ENCODE results near the gene ACBD6. TPM values are rescaled to one million over a fixed set of nuclear protein-coding genes. Genes with fewer than 3 reads are reported as not detected.

ACBD6 gene
- total and polyA plus RNA-seq, 2 donors (not counting 1 experiment from before 2014, with no cell fraction given): 52.9 to 80.9 TPM

DNA sequence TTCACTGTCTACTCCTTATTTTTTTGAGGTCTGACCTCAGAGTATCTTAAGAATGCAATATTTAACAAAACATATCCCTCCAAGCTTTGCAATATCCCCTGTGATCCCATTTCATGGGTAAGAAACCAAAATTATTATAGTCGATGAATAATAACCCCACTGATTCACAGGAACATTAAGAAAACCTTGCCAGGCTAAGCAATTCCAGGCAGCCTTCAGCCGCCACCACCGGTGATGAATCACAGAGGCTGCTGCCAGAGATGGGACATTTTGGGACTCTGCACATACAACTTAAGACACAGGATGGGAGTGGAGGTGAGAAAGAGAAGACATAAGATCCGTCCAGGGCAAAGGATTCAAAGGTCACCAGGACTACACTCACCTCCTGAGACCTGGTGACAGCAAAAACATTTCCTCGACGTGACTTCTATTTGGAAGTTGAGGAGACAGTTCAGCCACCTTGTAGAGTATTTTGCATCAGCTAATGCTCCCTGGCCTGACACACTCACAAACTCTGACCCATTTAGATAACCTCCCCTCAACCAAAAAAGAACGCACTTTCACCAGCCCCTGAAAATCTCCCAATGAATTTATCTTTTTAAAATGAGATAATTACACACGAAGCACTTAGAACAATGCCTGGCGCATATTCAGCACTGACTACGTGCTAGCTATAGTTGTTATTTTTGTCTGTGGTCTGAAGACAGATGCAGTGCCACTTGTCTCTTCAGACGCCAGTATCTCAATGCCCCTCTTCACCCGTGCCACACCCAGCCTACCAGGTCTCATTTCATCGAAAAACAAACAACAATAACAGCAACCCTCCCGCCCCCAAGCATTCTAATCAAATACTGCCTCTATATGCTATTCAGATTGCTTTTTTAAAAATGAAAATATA, 38.6 kb upstream of the ACBD6 start:
- 97% methylated on average over 5 of the region's 14 CpGs for WGBS (ENCODE audit: insufficient coverage)
- Histone ChIP-seq H3K9me3 (ENCODE audit: control extremely low read depth in 1 of 3, control insufficient read depth in 2 of 3, insufficient read depth in 1 of 3, low read length in 2 of 3) (no peaks in the 10 kb centered on the region), H3K79me2 (ENCODE audit: control insufficient read depth, insufficient read depth, low read length) (no peaks in the 10 kb centered on the region), H3K4me2 (replicated peaks; ENCODE audit: low read depth, low read length, poor library complexity, severe bottlenecking) (no peak overlapping the region), H3K36me3 (replicated peaks in 1 of 2; ENCODE audit: control extremely low read depth in 1 of 2, control insufficient read depth in 1 of 2, extremely low read depth in 1 of 2, insufficient read depth in 2 of 2, low read length in 1 of 2) (no peaks in the 10 kb centered on the region), H3K4me3 (ENCODE audit: control extremely low read depth in 1 of 5, extremely low read depth in 1 of 5, insufficient read depth in 1 of 5, low read depth in 2 of 5, low read length in 4 of 5) (no peak overlapping the region), H3K4me1 (ENCODE audit: control insufficient read depth in 2 of 2, insufficient read depth in 2 of 2, low read length in 2 of 2) (no peaks in the 10 kb centered on the region), H3K27ac (ENCODE audit: low read length in 2 of 2) (no peak overlapping the region), H3K9ac (ENCODE audit: low read length) (no peak overlapping the region), H3K27me3 (replicated peaks in 1 of 4; ENCODE audit: control extremely low read depth in 1 of 4, control insufficient read depth in 3 of 4, insufficient read depth in 4 of 4, low read length in 3 of 4) (peaks cover 0 to 4% (median 1%) of the 10 kb centered on the region in 4 experiments), H4K20me1 (ENCODE audit: control insufficient read depth, insufficient read depth, low read length, poor library complexity, severe bottlenecking) (no peaks in the 10 kb centered on the region), H2AFZ (ENCODE audit: insufficient read depth, low read depth, low read length, poor library complexity, severe bottlenecking) (no peak overlapping the region)
- intact Hi-C loops (cut with micrococcal nuclease): no loop called here
- H3K4me1 Mint-ChIP-seq: no peaks in the 10 kb centered on the region
- no peaks in the 10 kb centered on the region for H3K9me3 Mint-ChIP-seq (ENCODE audit: insufficient read depth)
- H3K4me3 Mint-ChIP-seq: no peak overlapping the region
- POLR2A ChIA-PET: no interaction called here
- CTCF ChIA-PET: interaction anchor here (2.1 kb wide), 1 partner anchor 321 kb away, joined by 6 read pairs; no protein-coding TSS in a partner anchor
- H3K27ac Mint-ChIP-seq: no peak overlapping the region
- TF ChIP-seq EZH2 (IDR thresholded peaks at IDR 0.05; ENCODE audit: borderline replicate concordance, insufficient read depth, low read depth, low read length, poor library complexity, severe bottlenecking): no peak
- TF ChIP-seq, protein P1, sequence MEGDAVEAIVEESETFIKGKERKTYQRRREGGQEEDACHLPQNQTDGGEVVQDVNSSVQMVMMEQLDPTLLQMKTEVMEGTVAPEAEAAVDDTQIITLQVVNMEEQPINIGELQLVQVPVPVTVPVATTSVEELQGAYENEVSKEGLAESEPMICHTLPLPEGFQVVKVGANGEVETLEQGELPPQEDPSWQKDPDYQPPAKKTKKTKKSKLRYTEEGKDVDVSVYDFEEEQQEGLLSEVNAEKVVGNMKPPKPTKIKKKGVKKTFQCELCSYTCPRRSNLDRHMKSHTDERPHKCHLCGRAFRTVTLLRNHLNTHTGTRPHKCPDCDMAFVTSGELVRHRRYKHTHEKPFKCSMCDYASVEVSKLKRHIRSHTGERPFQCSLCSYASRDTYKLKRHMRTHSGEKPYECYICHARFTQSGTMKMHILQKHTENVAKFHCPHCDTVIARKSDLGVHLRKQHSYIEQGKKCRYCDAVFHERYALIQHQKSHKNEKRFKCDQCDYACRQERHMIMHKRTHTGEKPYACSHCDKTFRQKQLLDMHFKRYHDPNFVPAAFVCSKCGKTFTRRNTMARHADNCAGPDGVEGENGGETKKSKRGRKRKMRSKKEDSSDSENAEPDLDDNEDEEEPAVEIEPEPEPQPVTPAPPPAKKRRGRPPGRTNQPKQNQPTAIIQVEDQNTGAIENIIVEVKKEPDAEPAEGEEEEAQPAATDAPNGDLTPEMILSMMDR (IDR thresholded peaks at IDR 0.05): no peak
- H3K27me3 Mint-ChIP-seq: peaks cover 5% of the 10 kb centered on the region
- no peak for DNase-seq
- ATAC-seq (ENCODE audit: low read depth): no peak

DNA sequence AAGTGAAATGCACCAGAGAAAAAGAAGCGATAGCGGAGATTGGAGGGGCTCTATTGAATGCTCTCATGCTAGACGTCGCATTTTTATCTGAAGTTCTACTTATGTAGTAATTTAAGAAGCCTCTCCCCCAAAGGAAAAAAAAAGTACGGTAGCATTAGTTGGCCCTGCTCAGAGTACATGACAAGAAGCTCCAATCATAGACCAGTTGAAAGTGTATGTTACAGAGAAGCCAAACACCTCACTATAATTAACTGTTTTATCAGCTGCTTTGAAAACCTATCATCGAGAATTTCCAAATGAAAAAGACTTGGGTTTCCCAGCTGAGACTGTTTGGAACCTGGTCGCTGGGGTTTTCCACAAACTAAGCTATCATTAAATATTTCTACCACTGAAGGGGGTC, 36.8 kb upstream of the ACBD6 start:
- no peak overlapping the region for H2AFZ ChIP-seq (ENCODE audit: insufficient read depth, low read depth, low read length, poor library complexity, severe bottlenecking)
- no peaks in the 10 kb centered on the region for H3K79me2 ChIP-seq (ENCODE audit: control insufficient read depth, insufficient read depth, low read length)
- H3K27ac Mint-ChIP-seq: no peak overlapping the region
- DNase-seq: no peak
- H3K27ac ChIP-seq (ENCODE audit: low read length in 2 of 2): no peak overlapping the region
- no peaks in the 10 kb centered on the region for H4K20me1 ChIP-seq (ENCODE audit: control insufficient read depth, insufficient read depth, low read length, poor library complexity, severe bottlenecking)
- H3K27me3 ChIP-seq (replicated peaks in 1 of 4; ENCODE audit: control extremely low read depth in 1 of 4, control insufficient read depth in 3 of 4, insufficient read depth in 4 of 4, low read length in 3 of 4): peaks cover 0 to 4% (median under 1%) of the 10 kb centered on the region in 4 experiments
- no peaks in the 10 kb centered on the region for H3K4me1 Mint-ChIP-seq
- H3K9me3 ChIP-seq (ENCODE audit: control extremely low read depth in 1 of 3, control insufficient read depth in 2 of 3, insufficient read depth in 1 of 3, low read length in 2 of 3): no peaks in the 10 kb centered on the region
- no peaks in the 10 kb centered on the region for H3K36me3 ChIP-seq (replicated peaks in 1 of 2; ENCODE audit: control extremely low read depth in 1 of 2, control insufficient read depth in 1 of 2, extremely low read depth in 1 of 2, insufficient read depth in 2 of 2, low read length in 1 of 2)
- WGBS (ENCODE audit: insufficient coverage): no CpG with 5 or more reads among the region's 7 CpGs
- ChIA-PET CTCF (interaction anchor here (1.0 to 15.0 kb wide), 3 partner anchors 11 to 323 kb away, joined by 4 to 210 read pairs (median 7); no protein-coding TSS in a partner anchor), POLR2A (no interaction called here)
- no peak for ATAC-seq (ENCODE audit: low read depth)
- no peaks in the 10 kb centered on the region for H3K4me1 ChIP-seq (ENCODE audit: control insufficient read depth in 2 of 2, insufficient read depth in 2 of 2, low read length in 2 of 2)
- intact Hi-C loops (cut with micrococcal nuclease): no loop called here
- peaks cover 7% of the 10 kb centered on the region for H3K27me3 Mint-ChIP-seq
- H3K4me3 Mint-ChIP-seq: no peak overlapping the region
- no peak overlapping the region for H3K9ac ChIP-seq (ENCODE audit: low read length)
- H3K9me3 Mint-ChIP-seq (ENCODE audit: insufficient read depth): no peaks in the 10 kb centered on the region
- TF ChIP-seq EZH2 (IDR thresholded peaks at IDR 0.05; ENCODE audit: borderline replicate concordance, insufficient read depth, low read depth, low read length, poor library complexity, severe bottlenecking): no peak
- TF ChIP-seq, protein P1 (IDR thresholded peaks at IDR 0.05): no peak
- no peak overlapping the region for H3K4me3 ChIP-seq (ENCODE audit: control extremely low read depth in 1 of 5, extremely low read depth in 1 of 5, insufficient read depth in 1 of 5, low read depth in 2 of 5, low read length in 4 of 5)
- H3K4me2 ChIP-seq (replicated peaks; ENCODE audit: low read depth, low read length, poor library complexity, severe bottlenecking): no peak overlapping the region

Data from B cell (primary cell).